ENCODE measurements around the gene ZNF268. TPM values are rescaled to one million over a fixed set of nuclear protein-coding genes. Genes with fewer than 3 reads are reported as not detected.

ZNF268 gene
- polyA plus RNA-seq, 3 donors, result 3.3 to 6.0 (median 5.8) TPM

GRCh38 chr12:133234971-133235370 lies 53.7 kb downstream of the ZNF268 start:
- H3K4me1 Mint-ChIP-seq, result no peaks in the 10 kb centered on the region
- Histone ChIP-seq H2AFZ (ENCODE audit: insufficient read depth, low read depth, low read length, poor library complexity, severe bottlenecking) (no peak overlapping the region), H3K36me3 (replicated peaks in 1 of 2; ENCODE audit: control insufficient read depth in 1 of 2, insufficient read depth in 2 of 2, low read length in 2 of 2) (no peaks in the 10 kb centered on the region), H3K27me3 (ENCODE audit: control insufficient read depth in 2 of 2, insufficient read depth in 2 of 2, low read length in 2 of 2) (no peaks in the 10 kb centered on the region), H4K20me1 (ENCODE audit: insufficient read depth, low read length) (no peaks in the 10 kb centered on the region), H3K4me2 (replicated peaks; ENCODE audit: extremely low read depth, low read length, poor library complexity, severe bottlenecking) (no peak overlapping the region), H3K4me1 (ENCODE audit: control insufficient read depth in 1 of 2, insufficient read depth in 2 of 2, low read length in 2 of 2) (no peaks in the 10 kb centered on the region), H3K27ac (ENCODE audit: low read depth in 1 of 2, low read length in 2 of 2) (no peak overlapping the region), H3K9me3 (replicated peaks in 1 of 2; ENCODE audit: control insufficient read depth in 1 of 2, insufficient read depth in 1 of 2, low read length in 2 of 2) (peaks cover 85 to 94% of the 10 kb centered on the region in 2 donors), H3K4me3 (replicated peaks in 1 of 3; ENCODE audit: low read depth in 2 of 3, low read length in 3 of 3) (no peak overlapping the region), H3K9ac (ENCODE audit: insufficient read depth, low read length, poor library complexity, severe bottlenecking) (no peak overlapping the region), H3K79me2 (ENCODE audit: insufficient read depth, low read length) (no peaks in the 10 kb centered on the region)
- H3K9me3 Mint-ChIP-seq, result peaks cover 54 to 86% (median 80%) of the 10 kb centered on the region in 7 donors
- WGBS (ENCODE audit: insufficient coverage), result 67% methylated on average over 18 of the region's 20 CpGs
- H3K27me3 Mint-ChIP-seq (ENCODE audit: low read depth in 3 of 3), result peaks cover 0 to 4% (median 2%) of the 10 kb centered on the region in 3 donors
- H3K4me3 Mint-ChIP-seq, result no peak overlapping the region
- H3K27ac Mint-ChIP-seq, result no peak overlapping the region
- TF ChIP-seq CTCF (IDR thresholded peaks at IDR 0.05), result no peak
- no peak for DNase-seq
- H3K36me3 Mint-ChIP-seq, result no peaks in the 10 kb centered on the region
- intact Hi-C loops (cut with micrococcal nuclease), result no loop called here

GRCh38 chr12:133235401-133236112 lies 54.3 kb downstream of the ZNF268 start, which contains the start of gene ANHX:
TSS of gene ANHX (minus strand) at chr12:133235877. CDS start at chr12:133234356, 1,521 bp downstream.
- WGBS (ENCODE audit: insufficient coverage), result 52% methylated on average over 38 of the region's 61 CpGs
- Histone ChIP-seq H3K27me3 (ENCODE audit: control insufficient read depth in 2 of 2, insufficient read depth in 2 of 2, low read length in 2 of 2) (no peaks in the 10 kb centered on the region), H3K4me2 (replicated peaks; ENCODE audit: extremely low read depth, low read length, poor library complexity, severe bottlenecking) (no peak within 1 kb of the TSS), H4K20me1 (ENCODE audit: insufficient read depth, low read length) (no peaks in the 10 kb centered on the region), H3K79me2 (ENCODE audit: insufficient read depth, low read length) (no peaks in the 10 kb centered on the region), H2AFZ (ENCODE audit: insufficient read depth, low read depth, low read length, poor library complexity, severe bottlenecking) (no peak within 1 kb of the TSS), H3K9me3 (replicated peaks in 1 of 2; ENCODE audit: control insufficient read depth in 1 of 2, insufficient read depth in 1 of 2, low read length in 2 of 2) (peaks cover 85 to 94% of the 10 kb centered on the region in 2 donors), H3K4me1 (ENCODE audit: control insufficient read depth in 1 of 2, insufficient read depth in 2 of 2, low read length in 2 of 2) (no peaks in the 10 kb centered on the region), H3K27ac (ENCODE audit: low read depth in 1 of 2, low read length in 2 of 2) (no peak within 1 kb of the TSS), H3K4me3 (replicated peaks in 1 of 3; ENCODE audit: low read depth in 2 of 3, low read length in 3 of 3) (no peak within 1 kb of the TSS), H3K36me3 (replicated peaks in 1 of 2; ENCODE audit: control insufficient read depth in 1 of 2, insufficient read depth in 2 of 2, low read length in 2 of 2) (no peaks in the 10 kb centered on the region), H3K9ac (ENCODE audit: insufficient read depth, low read length, poor library complexity, severe bottlenecking) (no peak within 1 kb of the TSS)
- Mint-ChIP-seq H3K9me3 (peaks cover 53 to 87% (median 80%) of the 10 kb centered on the region in 7 donors), H3K4me3 (no peak within 1 kb of the TSS), H3K27me3 (ENCODE audit: low read depth in 3 of 3) (peaks cover 0 to 4% (median 2%) of the 10 kb centered on the region in 3 donors), H3K4me1 (no peaks in the 10 kb centered on the region), H3K36me3 (no peaks in the 10 kb centered on the region), H3K27ac (no peak within 1 kb of the TSS)
- no peak for DNase-seq
- intact Hi-C loops (cut with micrococcal nuclease), result no loop called here
- TF ChIP-seq CTCF (IDR thresholded peaks at IDR 0.05), result no peak
